Measurements from ENCODE around the gene RPL37A. TPM values are rescaled to one million over a fixed set of nuclear protein-coding genes. Genes with fewer than 3 reads are reported as not detected.

Gene RPL37A
- total and polyA plus RNA-seq, 4 donors, result 2,015 to 4,048 (median 2,822) TPM

- Histone ChIP-seq H3K4me3 (no peak overlapping the region), H3K4me1 (ENCODE audit: control insufficient read depth in 5 of 5, insufficient read depth in 5 of 5, low read length in 5 of 5) (peaks cover 0 to 27% (median 5%) of the 10 kb centered on the region in 5 donors), H3K36me3 (ENCODE audit: control insufficient read depth in 4 of 4, insufficient read depth in 4 of 4, low read length in 4 of 4) (no peaks in the 10 kb centered on the region), H3K9ac (ENCODE audit: insufficient read depth in 1 of 2, low read length in 2 of 2) (peak overlapping the region; percentile 9 to 26), H3K9me3 (ENCODE audit: control insufficient read depth in 4 of 4, insufficient read depth in 3 of 4, low read length in 3 of 4) (no peaks in the 10 kb centered on the region), H3K27ac (ENCODE audit: low read depth in 1 of 2, low read length in 1 of 2) (no peak overlapping the region), H3K27me3 (ENCODE audit: control insufficient read depth in 3 of 3, insufficient read depth in 3 of 3, low read length in 2 of 3) (no peaks in the 10 kb centered on the region)
- WGBS, 2 donors, result 54 to 58% methylated on average over 9 of the region's 9 CpGs
- TF ChIP-seq CTCF (IDR thresholded peaks at IDR 0.05; ENCODE audit: control extremely low read depth, extremely low read depth), result no peak
- DNase-seq (peak; percentile 66 to 79 (median 69)), ATAC-seq (ENCODE audit: insufficient read depth, low FRiP score) (peak; percentile 36)
These were observed 6.6 kb upstream of the RPL37A start for GRCh38 chr2:216491793-216492596.

GRCh38 chr2:216492597-216493333, 5.9 kb upstream of the RPL37A start:
- Histone ChIP-seq H3K9ac (ENCODE audit: insufficient read depth in 1 of 2, low read length in 2 of 2) (peak overlapping the region; percentile 9 to 11), H3K4me3 (no peak overlapping the region), H3K36me3 (ENCODE audit: control insufficient read depth in 4 of 4, insufficient read depth in 4 of 4, low read length in 4 of 4) (no peaks in the 10 kb centered on the region), H3K9me3 (ENCODE audit: control insufficient read depth in 4 of 4, insufficient read depth in 3 of 4, low read length in 3 of 4) (no peaks in the 10 kb centered on the region), H3K27ac (ENCODE audit: low read depth in 1 of 2, low read length in 1 of 2) (no peak overlapping the region), H3K27me3 (ENCODE audit: control insufficient read depth in 3 of 3, insufficient read depth in 3 of 3, low read length in 2 of 3) (no peaks in the 10 kb centered on the region), H3K4me1 (ENCODE audit: control insufficient read depth in 5 of 5, insufficient read depth in 5 of 5, low read length in 5 of 5) (peaks cover 0 to 27% (median 11%) of the 10 kb centered on the region in 5 donors)
- ATAC-seq (ENCODE audit: insufficient read depth, low FRiP score) (no peak), DNase-seq (no peak)
- WGBS, 2 donors, result 88 to 92% methylated on average over 6 of the region's 6 CpGs
- TF ChIP-seq CTCF (IDR thresholded peaks at IDR 0.05; ENCODE audit: control extremely low read depth, extremely low read depth), result no peak

- no peak overlapping the region for H3K27ac ChIP-seq (ENCODE audit: low read depth in 1 of 2, low read length in 1 of 2)
- no peak overlapping the region for H3K4me3 ChIP-seq
- ATAC-seq (ENCODE audit: insufficient read depth, low FRiP score) (no peak), DNase-seq (no peak)
- peak overlapping the region in 1 of 2 donors; percentile 11 for H3K9ac ChIP-seq (ENCODE audit: insufficient read depth in 1 of 2, low read length in 2 of 2)
- TF ChIP-seq CTCF (IDR thresholded peaks at IDR 0.05; ENCODE audit: control extremely low read depth, extremely low read depth), result no peak
- no peaks in the 10 kb centered on the region for H3K27me3 ChIP-seq (ENCODE audit: control insufficient read depth in 3 of 3, insufficient read depth in 3 of 3, low read length in 2 of 3)
- WGBS, 2 donors, result 97 to 100% methylated on average over 1 of the region's 1 CpG
- no peaks in the 10 kb centered on the region for H3K36me3 ChIP-seq (ENCODE audit: control insufficient read depth in 4 of 4, insufficient read depth in 4 of 4, low read length in 4 of 4)
- H3K9me3 ChIP-seq (ENCODE audit: control insufficient read depth in 4 of 4, insufficient read depth in 3 of 4, low read length in 3 of 4), result no peaks in the 10 kb centered on the region
- H3K4me1 ChIP-seq (ENCODE audit: control insufficient read depth in 5 of 5, insufficient read depth in 5 of 5, low read length in 5 of 5), result peaks cover 0 to 27% (median 11%) of the 10 kb centered on the region in 5 donors
These were observed 5.3 kb upstream of the RPL37A start for GRCh38 chr2:216493334-216493685.
